Uterus (tissue), 4 donors: ENCODE results near the gene KIRREL3. TPM values are rescaled to one million over a fixed set of nuclear protein-coding genes. Genes with fewer than 3 reads are reported as not detected.

Experiments
- DNase-seq, 2 donors: peaks; one replicate each; pipeline ENCODE4 v3.0.0-alpha.2; 2019 to 2020
- H3K27ac ChIP-seq, 2 donors: fragments of 200-600 bp; sonication (generic); 1 replicate in 1 of 2; 2 replicates in 1 of 2; pipeline ENCODE4 v1.5.1; 2016 to 2018
- H3K27me3 ChIP-seq, 2 donors: fragments of 200-600 bp; sonication (generic); one replicate each; pipeline ENCODE4 v1.5.1; 2018 to 2019; ENCODE audit warnings: control low read depth in 1 of 2
- H3K36me3 ChIP-seq, 2 donors: fragments of 200-600 bp; sonication (generic); one replicate each; pipeline ENCODE4 v1.5.1; 2019; ENCODE audit warnings: control low read depth in 1 of 2
- H3K4me1 ChIP-seq, 2 donors: fragments of 200-600 bp; sonication (generic); one replicate each; pipeline ENCODE4 v1.5.1; 2018 to 2019; ENCODE audit warnings: control low read depth in 1 of 2
- H3K4me3 ChIP-seq, 2 donors: fragments of 200-600 bp; sonication (generic); 1 replicate in 1 of 2; 2 replicates in 1 of 2; pipeline ENCODE4 v1.5.1; 2018 to 2019; ENCODE audit warnings: mild to moderate bottlenecking in 1 of 2
- H3K9me3 ChIP-seq, 2 donors: fragments of 200-600 bp; sonication (generic); one replicate each; pipeline ENCODE4 v1.5.1; 2019; ENCODE audit warnings: control low read depth in 1 of 2
- POLR2A ChIP-seq, 2 donors: fragments of 450-650 bp; IDR thresholded peaks; one replicate each; pipeline ENCODE4 v1.6.1; 2016; ENCODE audit warnings: antibody characterized with exemption in 2 of 2, mild to moderate bottlenecking in 1 of 2, moderate library complexity in 1 of 2
- intact Hi-C: fragments of 100-400 bp; cut with DNase I; formaldehyde crosslinking; loops from one replicate; pipeline ENCODE4 v1.15.1; 2023; ENCODE audit warnings: low total_unique reads
- total RNA-seq, 4 donors: library from RNA; depleted of rRNA in 3 of 4; stranded (reverse); fragments of >200 nt in 3 of 4; gene quantifications; one replicate each; pipeline versions ENCODE4 v1.1.0 to v1.2.4, GENCODE V29; 2014 to 2023
- TF ChIP-seq, protein P1 (sequence below), 4 experiments: fragments of 200-600 bp in 2 of 4; fragments of 450-650 bp in 2 of 4; sonication (generic) in 2 of 4; IDR thresholded peaks; one replicate each; pipeline ENCODE4 v1.5.1; 2016 to 2019; ENCODE audit warnings: antibody characterized with exemption in 4 of 4, mild to moderate bottlenecking in 2 of 4, moderate library complexity in 1 of 4
- donor health status: DM: yes; HTN: yes; CAD: no.

The KIRREL3 gene
- total RNA-seq, 4 donors from 2014 or later = 10.0 TPM; not detected in 3

DNA sequence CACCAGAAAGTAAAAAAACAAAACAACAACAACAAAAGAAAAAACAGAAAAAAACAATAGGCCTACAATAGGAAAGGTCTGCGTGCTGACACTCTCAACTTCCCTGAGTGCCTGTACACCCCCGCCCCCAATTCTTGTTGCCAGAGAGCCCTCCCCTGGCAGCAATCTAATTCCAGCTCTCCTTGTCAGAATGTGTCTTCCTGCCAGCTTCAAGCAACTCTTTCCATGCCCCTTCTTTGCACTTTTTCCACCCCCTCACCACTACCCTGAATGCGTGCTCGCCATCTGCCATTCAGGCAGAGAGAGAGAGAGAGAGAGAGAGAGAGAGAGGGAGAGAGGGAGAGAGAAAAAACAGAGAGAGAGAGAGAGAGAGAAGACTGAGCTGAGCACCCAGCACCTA lies 245.0 kb downstream of the KIRREL3 start:
- H3K27ac ChIP-seq = no peak overlapping the region
- no peaks in the 10 kb centered on the region for H3K27me3 ChIP-seq
- no peak for TF ChIP-seq POLR2A (IDR thresholded peaks at IDR 0.05)
- TF ChIP-seq, protein P1, sequence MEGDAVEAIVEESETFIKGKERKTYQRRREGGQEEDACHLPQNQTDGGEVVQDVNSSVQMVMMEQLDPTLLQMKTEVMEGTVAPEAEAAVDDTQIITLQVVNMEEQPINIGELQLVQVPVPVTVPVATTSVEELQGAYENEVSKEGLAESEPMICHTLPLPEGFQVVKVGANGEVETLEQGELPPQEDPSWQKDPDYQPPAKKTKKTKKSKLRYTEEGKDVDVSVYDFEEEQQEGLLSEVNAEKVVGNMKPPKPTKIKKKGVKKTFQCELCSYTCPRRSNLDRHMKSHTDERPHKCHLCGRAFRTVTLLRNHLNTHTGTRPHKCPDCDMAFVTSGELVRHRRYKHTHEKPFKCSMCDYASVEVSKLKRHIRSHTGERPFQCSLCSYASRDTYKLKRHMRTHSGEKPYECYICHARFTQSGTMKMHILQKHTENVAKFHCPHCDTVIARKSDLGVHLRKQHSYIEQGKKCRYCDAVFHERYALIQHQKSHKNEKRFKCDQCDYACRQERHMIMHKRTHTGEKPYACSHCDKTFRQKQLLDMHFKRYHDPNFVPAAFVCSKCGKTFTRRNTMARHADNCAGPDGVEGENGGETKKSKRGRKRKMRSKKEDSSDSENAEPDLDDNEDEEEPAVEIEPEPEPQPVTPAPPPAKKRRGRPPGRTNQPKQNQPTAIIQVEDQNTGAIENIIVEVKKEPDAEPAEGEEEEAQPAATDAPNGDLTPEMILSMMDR (IDR thresholded peaks at IDR 0.05) = no peak
- H3K9me3 ChIP-seq = no peaks in the 10 kb centered on the region
- intact Hi-C loops = no loop called here
- DNase-seq = no peak
- H3K36me3 ChIP-seq = no peaks in the 10 kb centered on the region
- no peak overlapping the region for H3K4me3 ChIP-seq
- no peaks in the 10 kb centered on the region for H3K4me1 ChIP-seq

DNA sequence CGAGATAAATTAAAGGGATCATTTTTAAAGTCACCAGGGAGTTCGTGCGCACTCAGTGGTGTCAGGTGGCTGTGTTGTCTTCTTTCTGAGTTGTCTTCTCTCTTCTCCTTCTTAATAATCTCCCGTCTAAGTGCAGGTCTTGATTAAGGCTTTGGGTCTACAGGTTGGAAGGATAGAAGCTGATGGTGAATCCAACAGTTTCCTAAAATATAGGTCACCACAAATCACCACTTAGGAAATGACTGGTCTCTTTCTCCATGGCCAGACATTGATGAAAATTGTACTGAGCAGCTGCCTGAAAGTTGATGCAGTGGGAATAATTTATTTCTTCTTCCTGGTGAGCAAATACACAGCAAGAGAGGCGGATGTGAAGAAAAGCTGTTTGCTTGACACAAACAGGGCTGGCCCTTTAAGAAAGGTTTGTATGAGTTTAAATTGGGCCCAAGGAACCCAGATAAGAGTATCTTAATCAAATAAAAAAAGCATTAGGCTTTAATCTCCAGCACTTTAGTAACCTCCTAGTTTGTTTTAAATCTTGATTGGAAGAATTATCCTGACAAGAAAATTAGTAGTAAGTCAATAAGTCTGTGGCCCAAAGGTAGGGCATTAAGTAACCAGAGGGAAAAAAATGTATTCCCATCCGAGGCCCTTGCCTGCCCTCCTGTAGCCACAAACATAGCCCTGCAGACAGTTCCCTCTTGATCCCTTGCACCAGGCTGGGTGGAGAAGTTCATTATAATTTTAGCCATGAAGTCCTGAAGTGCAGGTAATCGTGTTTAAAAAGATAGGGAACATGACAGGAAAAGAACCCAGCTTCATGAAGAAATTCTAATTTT lies 245.8 kb downstream of the KIRREL3 start:
- intact Hi-C loops = no loop called here
- Histone ChIP-seq H3K4me1 (no peaks in the 10 kb centered on the region), H3K36me3 (no peaks in the 10 kb centered on the region), H3K27me3 (no peaks in the 10 kb centered on the region), H3K4me3 (no peak overlapping the region), H3K9me3 (no peaks in the 10 kb centered on the region), H3K27ac (no peak overlapping the region)
- no peak for DNase-seq
- TF ChIP-seq POLR2A (IDR thresholded peaks at IDR 0.05) = no peak
- TF ChIP-seq, protein P1 (IDR thresholded peaks at IDR 0.05) = no peak

DNA sequence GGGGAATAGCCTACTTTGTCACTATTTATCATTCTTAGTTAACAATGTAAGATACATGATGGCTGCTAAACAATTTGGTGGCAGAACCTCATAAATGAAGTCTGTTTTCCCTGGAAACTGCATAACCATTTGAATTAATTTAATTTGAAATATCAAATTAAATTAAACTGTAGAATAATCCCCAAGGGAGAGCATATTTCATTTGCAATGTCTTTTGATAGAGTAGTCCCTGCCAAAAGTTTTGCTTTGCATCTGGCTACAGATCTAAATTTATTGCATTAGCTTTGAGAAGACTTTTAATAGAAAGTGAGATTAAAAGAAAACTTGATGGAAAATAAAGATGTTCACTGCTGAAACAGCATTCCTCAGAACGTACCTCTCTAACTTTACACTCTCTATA lies 246.6 kb downstream of the KIRREL3 start:
- no peak for TF ChIP-seq POLR2A (IDR thresholded peaks at IDR 0.05)
- TF ChIP-seq, protein P1 (IDR thresholded peaks at IDR 0.05) = no peak
- H3K9me3 ChIP-seq = no peaks in the 10 kb centered on the region
- intact Hi-C loops = no loop called here
- H3K27me3 ChIP-seq = no peaks in the 10 kb centered on the region
- no peak overlapping the region for H3K27ac ChIP-seq
- H3K4me3 ChIP-seq = no peak overlapping the region
- no peak for DNase-seq
- no peaks in the 10 kb centered on the region for H3K4me1 ChIP-seq
- no peaks in the 10 kb centered on the region for H3K36me3 ChIP-seq

DNA sequence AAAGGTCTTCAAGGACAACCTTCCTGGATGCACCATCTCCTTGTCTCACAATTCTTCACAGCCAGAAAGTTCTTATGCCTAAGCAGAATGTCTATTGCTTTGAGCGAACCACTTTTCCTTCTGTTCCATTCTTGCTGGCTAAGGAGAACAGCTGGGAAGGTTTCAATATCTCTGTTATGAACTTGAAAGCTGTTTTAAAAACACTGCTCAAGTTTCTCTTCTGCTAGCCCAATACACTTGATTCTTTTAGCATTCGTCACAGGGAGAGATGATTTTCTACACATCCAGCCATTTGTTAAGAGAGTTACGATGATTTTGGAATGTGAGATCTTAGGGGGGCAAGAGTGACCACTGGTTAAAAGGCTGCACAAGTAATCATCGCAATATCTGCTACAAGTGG lies 249.3 kb downstream of the KIRREL3 start:
- Histone ChIP-seq H3K9me3 (no peaks in the 10 kb centered on the region), H3K4me3 (no peak overlapping the region), H3K4me1 (no peaks in the 10 kb centered on the region), H3K27ac (no peak overlapping the region), H3K27me3 (no peaks in the 10 kb centered on the region), H3K36me3 (no peaks in the 10 kb centered on the region)
- TF ChIP-seq, protein P1 (IDR thresholded peaks at IDR 0.05) = no peak
- no peak for TF ChIP-seq POLR2A (IDR thresholded peaks at IDR 0.05)
- intact Hi-C loops = no loop called here
- no peak for DNase-seq

DNA sequence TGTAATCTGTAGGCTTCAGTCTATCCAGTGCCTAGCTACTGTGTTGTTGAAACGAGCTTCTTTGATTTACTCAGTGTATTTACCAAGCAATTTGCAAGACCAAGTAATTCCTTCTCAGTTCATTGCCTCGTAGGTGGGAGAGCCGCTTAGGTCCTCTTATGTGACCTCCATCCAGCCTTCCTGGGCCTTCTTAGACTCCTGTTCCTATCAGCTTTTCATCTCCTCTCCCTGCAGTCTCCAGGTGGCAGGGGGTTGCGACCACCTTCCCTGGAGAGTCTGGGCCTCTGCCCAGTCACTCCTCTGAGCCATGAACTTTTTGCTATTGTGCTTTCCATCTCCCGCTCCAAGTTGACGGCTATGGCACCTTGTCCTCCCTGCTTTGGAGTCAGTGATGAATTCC lies 251.8 kb downstream of the KIRREL3 start:
- no peak for DNase-seq
- Histone ChIP-seq H3K27ac (no peak overlapping the region), H3K4me1 (no peaks in the 10 kb centered on the region), H3K27me3 (no peaks in the 10 kb centered on the region), H3K9me3 (no peaks in the 10 kb centered on the region), H3K36me3 (no peaks in the 10 kb centered on the region), H3K4me3 (no peak overlapping the region)
- TF ChIP-seq, protein P1 (IDR thresholded peaks at IDR 0.05) = no peak
- no peak for TF ChIP-seq POLR2A (IDR thresholded peaks at IDR 0.05)
- intact Hi-C loops = no loop called here
